ENCODE measurements around the gene VTI1A. TPM values are rescaled to one million over a fixed set of nuclear protein-coding genes. Genes with fewer than 3 reads are reported as not detected.
"Not testable (repeated sequence)": the region's sequence is repeated elsewhere in the genome, so short reads cannot be mapped to it uniquely, and the experiment has no call there.

VTI1A gene
- total RNA-seq, 2 donors from 2014 or later: 53.3 to 57.5 TPM

DNA sequence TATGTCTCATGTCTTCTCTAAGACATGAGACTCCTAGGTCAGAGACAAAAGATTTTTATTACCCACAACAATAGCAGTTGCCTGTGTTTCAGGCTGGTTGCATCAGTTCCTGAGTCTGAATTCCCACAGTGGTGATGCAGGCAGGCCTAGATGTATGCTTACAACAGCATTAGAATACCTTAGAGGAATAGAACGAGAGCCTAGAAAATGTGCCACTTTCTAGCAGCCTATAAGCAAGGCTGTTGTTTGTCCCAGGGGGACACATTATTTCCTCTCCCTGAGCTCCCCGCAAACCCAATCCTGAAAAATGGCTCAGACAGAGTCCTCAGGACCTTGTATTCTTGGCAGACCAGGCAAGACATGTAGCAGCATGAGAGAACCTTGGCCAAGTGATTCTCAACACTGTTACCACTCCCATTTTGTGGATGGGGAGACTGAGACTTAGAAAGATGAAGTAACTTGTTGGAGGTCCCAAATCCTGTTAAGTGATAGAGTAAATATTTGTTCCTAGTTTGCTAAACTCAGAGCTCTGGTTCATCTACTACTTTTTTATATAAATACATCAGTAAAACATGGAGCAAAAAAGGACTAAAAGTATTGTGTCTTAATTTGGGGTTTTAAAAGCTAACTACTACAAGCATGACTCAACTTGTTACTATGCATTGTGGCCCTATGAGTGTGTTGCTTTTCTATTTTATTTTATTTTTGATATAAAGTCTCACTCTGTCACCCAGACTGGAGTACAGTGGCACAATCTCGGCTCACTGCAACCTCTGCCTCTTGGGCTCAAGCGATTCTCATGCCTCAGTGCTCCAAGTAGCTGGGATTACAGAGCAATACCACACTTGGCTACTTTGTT lies 14.2 kb downstream of the VTI1A start:
- Histone ChIP-seq H3K36me3 (no peaks in the 10 kb centered on the region), H3K9me3 (no peaks in the 10 kb centered on the region), H3K4me1 (replicated peaks) (no peaks in the 10 kb centered on the region), H3K27me3 (replicated peaks; ENCODE audit: insufficient read depth) (no peaks in the 10 kb centered on the region), H3K27ac (no peak overlapping the region), H3K4me3 (no peak overlapping the region)
- no peak for DNase-seq (ENCODE audit: low spot score)
- intact Hi-C loops (cut with DNase I): no loop called here
- no peak for TF ChIP-seq POLR2AphosphoS5 (IDR thresholded peaks at IDR 0.05)
- 92% methylated on average over 4 of the region's 4 CpGs for WGBS

DNA sequence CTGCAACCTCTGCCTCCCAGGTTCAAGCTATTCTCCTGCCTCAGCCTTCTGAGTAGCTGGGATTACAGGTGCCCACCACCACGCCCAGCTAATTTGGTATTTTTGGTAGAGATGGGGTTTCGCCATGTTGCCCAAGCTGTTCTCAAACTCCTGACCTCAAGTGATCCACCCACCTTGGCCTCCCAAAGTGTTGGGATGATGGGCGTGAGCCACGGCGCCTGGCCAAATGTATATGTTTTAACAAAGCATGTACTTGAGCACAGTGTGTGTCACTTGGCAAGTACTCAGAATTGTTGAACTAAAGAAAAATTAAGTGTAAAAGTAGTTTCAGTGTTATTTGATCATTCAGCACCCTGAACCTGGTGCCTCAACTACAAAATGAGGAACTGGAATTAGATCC lies 17.1 kb downstream of the VTI1A start:
- H3K4me3 ChIP-seq; H3K9me3 ChIP-seq; H3K27ac ChIP-seq; intact Hi-C loops (cut with DNase I); H3K4me1 ChIP-seq (replicated peaks); H3K36me3 ChIP-seq; H3K27me3 ChIP-seq (replicated peaks; ENCODE audit: insufficient read depth); DNase-seq (ENCODE audit: low spot score): not testable (repeated sequence)
- WGBS: 96% methylated on average over 5 of the region's 5 CpGs

DNA sequence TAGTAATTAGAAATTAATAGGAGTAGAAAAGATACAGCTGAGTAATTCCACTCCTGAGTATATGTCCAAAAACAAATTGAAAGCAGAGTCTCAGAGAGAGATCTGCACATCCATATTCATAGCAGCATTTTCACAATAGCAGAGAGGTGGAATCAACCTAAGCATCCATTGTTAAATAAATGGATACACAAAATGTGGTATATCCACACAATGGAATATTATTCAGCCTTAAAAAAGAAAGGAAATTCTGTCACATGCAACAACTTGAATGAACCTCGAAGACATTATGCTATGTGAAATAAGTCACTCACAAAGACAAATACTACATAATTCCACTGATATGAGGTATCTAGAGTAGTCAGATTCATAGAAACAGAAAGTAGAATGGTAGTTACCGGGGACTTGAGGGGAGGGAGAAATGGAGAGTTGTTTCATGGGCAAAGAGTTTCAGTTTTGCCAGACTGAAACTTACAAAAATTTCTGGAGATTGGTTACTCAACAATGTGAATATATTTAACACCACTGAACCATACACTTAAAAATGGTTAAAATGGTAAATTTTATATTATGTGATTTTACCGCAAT lies 18.4 kb downstream of the VTI1A start:
- Histone ChIP-seq H3K27me3 (replicated peaks; ENCODE audit: insufficient read depth) (no peaks in the 10 kb centered on the region), H3K4me3 (no peak overlapping the region)
- intact Hi-C loops (cut with DNase I): no loop called here

DNA sequence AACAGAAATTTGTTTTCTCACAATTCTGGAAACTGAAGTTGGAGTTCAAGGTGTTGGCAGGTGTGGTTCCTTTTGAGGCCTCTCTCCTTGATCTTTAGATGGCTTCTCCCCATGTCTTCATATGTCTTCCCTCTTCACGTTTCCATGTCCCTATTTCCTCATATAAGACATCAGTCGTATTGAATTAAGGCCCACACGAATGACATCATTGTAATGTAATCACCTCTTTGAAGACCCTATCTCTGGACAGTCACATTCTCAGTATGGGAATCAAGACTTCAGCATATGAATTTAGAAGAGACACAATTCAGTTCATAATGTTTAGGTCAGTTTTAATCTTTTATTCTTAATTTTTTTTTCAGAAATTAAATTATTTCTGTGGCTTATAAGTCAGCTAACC lies 19.8 kb downstream of the VTI1A start:
- H3K27ac ChIP-seq: no peak overlapping the region
- no peaks in the 10 kb centered on the region for H3K36me3 ChIP-seq
- no peak for DNase-seq (ENCODE audit: low spot score)
- H3K4me3 ChIP-seq: no peak overlapping the region
- H3K4me1 ChIP-seq (replicated peaks): no peaks in the 10 kb centered on the region
- TF ChIP-seq, protein P1, sequence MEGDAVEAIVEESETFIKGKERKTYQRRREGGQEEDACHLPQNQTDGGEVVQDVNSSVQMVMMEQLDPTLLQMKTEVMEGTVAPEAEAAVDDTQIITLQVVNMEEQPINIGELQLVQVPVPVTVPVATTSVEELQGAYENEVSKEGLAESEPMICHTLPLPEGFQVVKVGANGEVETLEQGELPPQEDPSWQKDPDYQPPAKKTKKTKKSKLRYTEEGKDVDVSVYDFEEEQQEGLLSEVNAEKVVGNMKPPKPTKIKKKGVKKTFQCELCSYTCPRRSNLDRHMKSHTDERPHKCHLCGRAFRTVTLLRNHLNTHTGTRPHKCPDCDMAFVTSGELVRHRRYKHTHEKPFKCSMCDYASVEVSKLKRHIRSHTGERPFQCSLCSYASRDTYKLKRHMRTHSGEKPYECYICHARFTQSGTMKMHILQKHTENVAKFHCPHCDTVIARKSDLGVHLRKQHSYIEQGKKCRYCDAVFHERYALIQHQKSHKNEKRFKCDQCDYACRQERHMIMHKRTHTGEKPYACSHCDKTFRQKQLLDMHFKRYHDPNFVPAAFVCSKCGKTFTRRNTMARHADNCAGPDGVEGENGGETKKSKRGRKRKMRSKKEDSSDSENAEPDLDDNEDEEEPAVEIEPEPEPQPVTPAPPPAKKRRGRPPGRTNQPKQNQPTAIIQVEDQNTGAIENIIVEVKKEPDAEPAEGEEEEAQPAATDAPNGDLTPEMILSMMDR (IDR thresholded peaks at IDR 0.05): no peak
- TF ChIP-seq POLR2AphosphoS5 (IDR thresholded peaks at IDR 0.05): no peak
- no peak for TF ChIP-seq POLR2A (IDR thresholded peaks at IDR 0.05)
- 91% methylated on average over 3 of the region's 3 CpGs for WGBS
- intact Hi-C loops (cut with DNase I): no loop called here
- H3K9me3 ChIP-seq: no peaks in the 10 kb centered on the region
- no peaks in the 10 kb centered on the region for H3K27me3 ChIP-seq (replicated peaks; ENCODE audit: insufficient read depth)

More for the DNA sequence above, 18.4 kb downstream of the VTI1A start:
- Histone ChIP-seq H3K9me3 (no peaks in the 10 kb centered on the region), H3K4me1 (replicated peaks) (no peaks in the 10 kb centered on the region), H3K27ac (no peak overlapping the region), H3K36me3 (no peaks in the 10 kb centered on the region)
- TF ChIP-seq POLR2A (IDR thresholded peaks at IDR 0.05): no peak
- TF ChIP-seq, protein P1 (IDR thresholded peaks at IDR 0.05): no peak
- no peak for TF ChIP-seq POLR2AphosphoS5 (IDR thresholded peaks at IDR 0.05)
- no peak for DNase-seq (ENCODE audit: low spot score)
- WGBS: 95% methylated on average over 3 of the region's 3 CpGs

DNA sequence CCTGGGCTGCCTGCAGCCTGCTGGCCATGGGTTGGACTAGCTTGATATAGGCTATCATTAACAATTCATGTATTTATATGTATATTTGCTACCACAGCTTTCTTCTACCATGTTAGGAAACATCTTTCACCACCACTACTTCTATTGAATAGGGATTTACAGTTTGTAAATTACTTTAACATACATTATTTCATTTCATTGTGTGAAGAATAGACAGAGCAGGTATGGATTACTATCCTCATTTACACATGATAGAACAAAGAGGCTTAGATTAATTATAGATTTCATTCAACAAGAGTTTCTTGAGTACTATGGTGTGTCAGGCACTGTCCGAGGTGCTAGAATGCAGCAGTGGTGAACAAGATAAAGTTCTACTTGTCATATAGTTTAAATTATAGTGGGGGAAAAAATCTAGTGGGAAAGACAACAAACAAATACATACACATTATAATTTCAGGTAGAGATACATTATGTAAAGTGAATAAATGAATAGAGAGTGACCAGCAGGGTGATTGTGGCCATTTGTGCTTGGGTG lies 20.6 kb downstream of the VTI1A start:
- H3K36me3 ChIP-seq: no peaks in the 10 kb centered on the region
- WGBS: 93% methylated on average over 1 of the region's 1 CpG
- no peaks in the 10 kb centered on the region for H3K27me3 ChIP-seq (replicated peaks; ENCODE audit: insufficient read depth)
- H3K9me3 ChIP-seq: no peaks in the 10 kb centered on the region
- H3K4me1 ChIP-seq (replicated peaks): no peaks in the 10 kb centered on the region
- TF ChIP-seq POLR2AphosphoS5 (IDR thresholded peaks at IDR 0.05): no peak
- no peak for TF ChIP-seq POLR2A (IDR thresholded peaks at IDR 0.05)
- TF ChIP-seq, protein P1 (IDR thresholded peaks at IDR 0.05): no peak
- no peak overlapping the region for H3K4me3 ChIP-seq
- no peak for DNase-seq (ENCODE audit: low spot score)
- intact Hi-C loops (cut with DNase I): no loop called here
- no peak overlapping the region for H3K27ac ChIP-seq
